ENCODE measurements around the gene PPP2R5B. TPM values are rescaled to one million over a fixed set of nuclear protein-coding genes. Genes with fewer than 3 reads are reported as not detected.

Gene PPP2R5B
- total RNA-seq, 4 donors from 2014 or later: 17.2 to 34.2 (median 24.3) TPM

- TF ChIP-seq POLR2A (IDR thresholded peaks at IDR 0.05): no peak
- TF ChIP-seq CTCF (IDR thresholded peaks at IDR 0.05 in 4 of 5, conservative IDR thresholded peaks at IDR 0.05 in 1 of 5): no peak
- in situ Hi-C loops (cut with MboI; ENCODE audit: low sequenced_read_pairs in 4 of 4): loop anchor here in 1 of 4 donors (10.0 kb wide), 1 partner anchor 95 kb away; the partner anchor contains the start of gene SNX15
- Histone ChIP-seq H3K27ac (no peak overlapping the region), H3K4me3 (no peak overlapping the region), H3K27me3 (no peaks in the 10 kb centered on the region), H3K36me3 (peaks cover 0 to 77% of the 10 kb centered on the region in 2 donors), H3K4me1 (peaks cover 13% of the 10 kb centered on the region in 2 donors), H3K9me3 (no peaks in the 10 kb centered on the region)
- ATAC-seq (no peak), DNase-seq (no peak)
- intact Hi-C loops (cut with DNase I; ENCODE audit: low total_unique reads): no loop called here
Observed at GRCh38 chr11:64929625-64930024, 5.1 kb downstream of the PPP2R5B start.

DNA sequence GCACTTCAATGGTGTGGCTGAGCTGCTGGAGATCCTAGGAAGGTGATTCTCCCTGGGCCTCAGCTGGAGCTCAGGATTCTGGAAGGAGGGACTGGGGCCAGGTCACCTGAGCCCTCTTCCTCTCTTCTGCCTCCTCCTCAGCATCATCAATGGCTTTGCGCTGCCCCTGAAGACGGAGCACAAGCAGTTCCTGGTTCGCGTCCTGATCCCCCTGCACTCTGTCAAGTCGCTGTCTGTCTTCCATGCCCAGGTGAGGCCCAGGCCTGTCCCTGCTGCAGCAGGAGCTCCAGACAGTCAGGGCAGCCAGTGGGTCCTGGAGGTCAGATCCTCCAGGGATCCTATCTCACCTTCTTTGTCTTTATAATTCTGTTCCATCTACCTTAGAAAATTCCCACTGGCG, 5.9 kb downstream of the PPP2R5B start:
- Histone ChIP-seq H3K27me3 (no peaks in the 10 kb centered on the region), H3K4me3 (no peak overlapping the region), H3K27ac (no peak overlapping the region), H3K4me1 (peaks cover 10% of the 10 kb centered on the region in 2 donors), H3K36me3 (peaks cover 0 to 77% of the 10 kb centered on the region in 2 donors), H3K9me3 (no peaks in the 10 kb centered on the region)
- ATAC-seq (no peak), DNase-seq (no peak)
- no peak for TF ChIP-seq CTCF (IDR thresholded peaks at IDR 0.05 in 4 of 5, conservative IDR thresholded peaks at IDR 0.05 in 1 of 5)
- no peak for TF ChIP-seq POLR2A (IDR thresholded peaks at IDR 0.05)
- in situ Hi-C loops (cut with MboI; ENCODE audit: low sequenced_read_pairs in 4 of 4): no loop called here
- intact Hi-C loops (cut with DNase I; ENCODE audit: low total_unique reads): no loop called here

- in situ Hi-C loops (cut with MboI; ENCODE audit: low sequenced_read_pairs in 4 of 4) (no loop called here), intact Hi-C loops (cut with DNase I; ENCODE audit: low total_unique reads) (no loop called here)
- peaks cover under 1% of the 10 kb centered on the region in 2 donors for H3K4me1 ChIP-seq
- no peaks in the 10 kb centered on the region for H3K9me3 ChIP-seq
- TF ChIP-seq POLR2A (IDR thresholded peaks at IDR 0.05) (no peak), CTCF (IDR thresholded peaks at IDR 0.05 in 4 of 5, conservative IDR thresholded peaks at IDR 0.05 in 1 of 5) (no peak)
- DNase-seq (no peak), ATAC-seq (no peak)
- H3K4me3 ChIP-seq: no peak overlapping the region
- no peak overlapping the region for H3K27ac ChIP-seq
- no peaks in the 10 kb centered on the region for H3K27me3 ChIP-seq
- peaks cover 0 to 75% of the 10 kb centered on the region in 2 donors for H3K36me3 ChIP-seq
Observed at GRCh38 chr11:64931290-64931689, 6.8 kb downstream of the PPP2R5B start.

DNA sequence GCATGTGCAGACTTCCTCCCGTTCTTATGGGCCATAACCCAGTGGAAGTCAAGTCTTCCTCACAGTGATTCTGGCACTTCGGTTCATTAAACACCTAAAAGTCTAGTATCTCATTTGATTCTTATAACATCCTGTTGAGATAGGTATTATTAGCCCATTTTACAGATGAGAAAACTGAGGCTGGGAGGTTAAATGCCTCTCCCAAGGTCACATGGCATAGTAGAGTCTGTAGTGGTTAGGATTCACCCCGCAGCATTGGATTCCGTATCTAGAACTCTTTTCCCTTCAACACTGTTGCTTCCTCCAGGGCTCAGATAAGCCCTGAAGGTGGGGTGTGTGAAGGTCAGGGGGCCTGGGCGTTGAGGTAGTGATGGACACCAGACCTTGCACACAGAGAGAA, 7.8 kb downstream of the PPP2R5B start:
- H3K4me3 ChIP-seq: no peak overlapping the region
- intact Hi-C loops (cut with DNase I; ENCODE audit: low total_unique reads) (no loop called here), in situ Hi-C loops (cut with MboI; ENCODE audit: low sequenced_read_pairs in 4 of 4) (no loop called here)
- H3K9me3 ChIP-seq: no peaks in the 10 kb centered on the region
- no peaks in the 10 kb centered on the region for H3K4me1 ChIP-seq
- TF ChIP-seq POLR2A (IDR thresholded peaks at IDR 0.05): no peak
- TF ChIP-seq CTCF (IDR thresholded peaks at IDR 0.05 in 4 of 5, conservative IDR thresholded peaks at IDR 0.05 in 1 of 5): no peak
- no peaks in the 10 kb centered on the region for H3K27me3 ChIP-seq
- DNase-seq (no peak), ATAC-seq (no peak)
- H3K36me3 ChIP-seq: peaks cover 0 to 65% of the 10 kb centered on the region in 2 donors
- H3K27ac ChIP-seq: no peak overlapping the region
